ENCODE results near the gene WDPCP.
"Not testable (repeated sequence)": the region's sequence is repeated elsewhere in the genome, so short reads cannot be mapped to it uniquely, and the experiment has no call there.

The WDPCP gene

GRCh38 chr2:63399156-63399555 lies 189.1 kb downstream of the WDPCP start:
- H3K27ac ChIP-seq = no peak overlapping the region
- TF ChIP-seq, protein P1, sequence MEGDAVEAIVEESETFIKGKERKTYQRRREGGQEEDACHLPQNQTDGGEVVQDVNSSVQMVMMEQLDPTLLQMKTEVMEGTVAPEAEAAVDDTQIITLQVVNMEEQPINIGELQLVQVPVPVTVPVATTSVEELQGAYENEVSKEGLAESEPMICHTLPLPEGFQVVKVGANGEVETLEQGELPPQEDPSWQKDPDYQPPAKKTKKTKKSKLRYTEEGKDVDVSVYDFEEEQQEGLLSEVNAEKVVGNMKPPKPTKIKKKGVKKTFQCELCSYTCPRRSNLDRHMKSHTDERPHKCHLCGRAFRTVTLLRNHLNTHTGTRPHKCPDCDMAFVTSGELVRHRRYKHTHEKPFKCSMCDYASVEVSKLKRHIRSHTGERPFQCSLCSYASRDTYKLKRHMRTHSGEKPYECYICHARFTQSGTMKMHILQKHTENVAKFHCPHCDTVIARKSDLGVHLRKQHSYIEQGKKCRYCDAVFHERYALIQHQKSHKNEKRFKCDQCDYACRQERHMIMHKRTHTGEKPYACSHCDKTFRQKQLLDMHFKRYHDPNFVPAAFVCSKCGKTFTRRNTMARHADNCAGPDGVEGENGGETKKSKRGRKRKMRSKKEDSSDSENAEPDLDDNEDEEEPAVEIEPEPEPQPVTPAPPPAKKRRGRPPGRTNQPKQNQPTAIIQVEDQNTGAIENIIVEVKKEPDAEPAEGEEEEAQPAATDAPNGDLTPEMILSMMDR (conservative IDR thresholded peaks at IDR 0.05) = no peak
- TF ChIP-seq ZFX (IDR thresholded peaks at IDR 0.05) = no peak

- H3K27ac ChIP-seq = no peak overlapping the region
- TF ChIP-seq ZFX (IDR thresholded peaks at IDR 0.05) = no peak
- TF ChIP-seq, protein P1 (conservative IDR thresholded peaks at IDR 0.05) = no peak
Observed at GRCh38 chr2:63379451-63379850, 208.8 kb downstream of the WDPCP start.

DNA sequence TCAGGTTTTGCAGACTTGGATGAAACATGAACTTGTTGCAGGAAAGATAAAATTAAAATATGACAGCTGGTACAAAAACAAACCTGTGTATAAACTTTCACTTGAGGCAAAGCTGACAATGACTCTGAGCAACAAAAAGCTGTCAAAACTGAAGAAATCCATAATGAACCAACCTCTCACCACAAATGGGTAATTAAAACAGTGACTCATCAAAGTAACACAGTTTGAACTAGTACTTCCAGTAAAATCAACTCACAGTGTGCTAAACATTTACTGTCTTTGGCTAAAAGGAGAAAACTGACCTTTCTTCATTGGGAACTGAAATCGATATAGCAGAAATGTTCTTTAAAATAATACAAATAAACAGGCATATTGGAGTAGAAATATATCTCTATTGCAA lies 209.7 kb downstream of the WDPCP start:
- no peak for TF ChIP-seq ZFX (IDR thresholded peaks at IDR 0.05)
- TF ChIP-seq, protein P1 (conservative IDR thresholded peaks at IDR 0.05) = no peak
- H3K27ac ChIP-seq = no peak overlapping the region

DNA sequence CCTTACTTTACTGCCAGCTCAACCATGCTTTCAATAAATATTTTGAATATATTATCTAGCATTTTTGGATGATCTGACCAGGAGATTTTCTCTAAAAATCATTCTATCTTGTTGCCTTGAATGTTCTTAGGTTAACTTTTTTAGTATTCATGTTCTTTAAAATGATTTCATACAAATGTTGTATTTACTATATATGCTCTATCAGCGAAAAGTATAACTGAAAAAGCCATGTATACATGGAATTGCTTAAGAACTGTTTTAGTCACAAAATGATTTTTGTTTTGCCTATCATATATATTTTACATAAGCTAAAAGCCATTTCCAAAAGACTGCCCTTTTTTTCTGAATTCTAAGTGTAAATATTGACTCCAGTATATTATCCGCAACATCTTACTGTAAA lies 213.9 kb downstream of the WDPCP start:
- no peak for TF ChIP-seq ZFX (IDR thresholded peaks at IDR 0.05)
- TF ChIP-seq, protein P1 (conservative IDR thresholded peaks at IDR 0.05) = no peak
- H3K27ac ChIP-seq = no peak overlapping the region

GRCh38 chr2:63372549-63372948 lies 215.7 kb downstream of the WDPCP start:
- H3K27ac ChIP-seq = no peak overlapping the region
- TF ChIP-seq ZFX (IDR thresholded peaks at IDR 0.05) = no peak
- TF ChIP-seq, protein P1 (conservative IDR thresholded peaks at IDR 0.05) = no peak

DNA sequence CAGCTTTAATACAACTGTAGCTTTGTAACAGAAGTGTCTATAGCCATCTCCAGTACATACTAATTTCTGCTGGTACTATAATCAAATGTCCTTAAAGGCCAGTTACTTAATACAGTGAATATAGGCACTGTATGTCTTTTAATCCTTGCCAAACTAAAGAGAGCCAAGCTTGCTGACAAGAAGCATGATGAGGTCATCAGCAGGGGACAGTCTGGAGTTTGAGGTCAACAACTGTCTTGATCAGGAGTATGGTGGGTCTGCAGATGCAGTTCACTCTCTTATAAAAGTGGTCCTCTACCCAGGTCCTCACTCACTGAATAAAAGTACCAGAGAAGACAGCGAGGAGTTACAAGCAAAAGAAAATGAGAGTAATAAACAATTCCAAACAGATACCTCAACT lies 219.1 kb downstream of the WDPCP start:
- TF ChIP-seq, protein P1 (conservative IDR thresholded peaks at IDR 0.05) = no peak
- no peak for TF ChIP-seq ZFX (IDR thresholded peaks at IDR 0.05)
- H3K27ac ChIP-seq = no peak overlapping the region

DNA sequence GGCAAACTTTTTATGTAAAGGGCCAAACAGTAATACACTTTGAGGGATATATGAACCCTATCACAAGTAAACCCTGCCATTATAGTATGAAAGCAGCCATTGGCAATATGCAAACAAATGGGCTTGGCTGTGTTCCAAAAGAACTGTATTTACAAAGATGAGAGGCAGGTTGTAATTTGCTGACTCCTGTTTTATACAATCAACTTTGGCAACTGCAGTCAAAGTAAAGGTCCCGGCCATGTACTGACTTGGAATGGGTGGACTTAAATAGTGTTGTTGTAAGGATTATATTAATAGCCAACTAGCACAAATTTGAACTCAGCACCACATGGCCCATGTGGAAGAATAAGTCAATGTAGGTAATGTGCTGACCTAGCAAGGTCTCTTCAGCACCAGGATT lies 223.4 kb downstream of the WDPCP start:
- H3K27ac ChIP-seq = no peak overlapping the region
- TF ChIP-seq, protein P1 (conservative IDR thresholded peaks at IDR 0.05) = no peak
- no peak for TF ChIP-seq ZFX (IDR thresholded peaks at IDR 0.05)

DNA sequence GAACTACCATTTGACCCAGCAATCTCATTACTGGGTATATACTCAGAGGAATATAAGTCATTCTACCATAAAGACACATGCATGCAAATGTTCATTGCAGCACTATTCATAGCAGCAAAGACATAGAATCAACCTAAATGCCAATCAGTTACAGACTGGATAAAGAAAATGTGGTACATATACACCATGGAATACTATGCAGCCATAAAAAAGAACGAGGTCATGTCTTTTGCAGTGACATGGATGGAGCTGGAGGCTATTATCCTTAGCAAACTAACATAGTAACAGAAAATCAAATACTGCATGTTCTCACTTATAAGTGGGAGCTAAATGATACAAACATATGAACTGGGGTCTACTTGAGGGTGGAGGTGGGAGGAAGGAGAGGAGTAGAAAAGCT lies 230.6 kb downstream of the WDPCP start:
- H3K27ac ChIP-seq = not testable (repeated sequence)
